ENCODE results near the gene NANS. TPM values are rescaled to one million over a fixed set of nuclear protein-coding genes. Genes with fewer than 3 reads are reported as not detected.
"Not testable (repeated sequence)": the region's sequence is repeated elsewhere in the genome, so short reads cannot be mapped to it uniquely, and the experiment has no call there.

Gene NANS
- total RNA-seq, 1 experiment from 2014 or later, result 84.9 TPM

GRCh38 chr9:98109052-98109451 lies 52.5 kb downstream of the NANS start:
- TF ChIP-seq CTCF (conservative IDR thresholded peaks at IDR 0.05) (no peak), EZH2 (IDR thresholded peaks at IDR 0.05; ENCODE audit: low read depth) (no peak)

GRCh38 chr9:98117097-98117496 lies 60.6 kb downstream of the NANS start:
- peaks cover 29% of the 10 kb centered on the region for H3K4me1 ChIP-seq (replicated peaks; ENCODE audit: insufficient read depth)
- POLR2A ChIA-PET (ENCODE audit: unreplicated experiment); H3K27ac ChIP-seq; intact Hi-C loops (cut with micrococcal nuclease; ENCODE audit: unreplicated experiment); BruUV-seq (replicated peaks); H3K79me2 ChIP-seq (ENCODE audit: low read depth); H3F3A ChIP-seq (ENCODE audit: insufficient read depth, low read depth); H3K4me3 ChIP-seq; H3K9me3 ChIP-seq (ENCODE audit: insufficient read depth, low read depth); CTCF ChIA-PET; DNase-seq; H3K9me2 ChIP-seq (ENCODE audit: insufficient read depth); H3K4me2 ChIP-seq; H2AFZ ChIP-seq; H3K27me3 ChIP-seq (ENCODE audit: insufficient read depth, low read depth); H4K20me1 ChIP-seq (ENCODE audit: insufficient read depth); H3K36me3 ChIP-seq (ENCODE audit: low read depth): not testable (repeated sequence)

More at GRCh38 chr9:98109052-98109451, 52.5 kb downstream of the NANS start:
- no peaks in the 10 kb centered on the region for H3K4me1 ChIP-seq (replicated peaks; ENCODE audit: insufficient read depth)
- H3K27ac ChIP-seq, result no peak overlapping the region
- no peak overlapping the region for H3K4me2 ChIP-seq
- no peaks in the 10 kb centered on the region for H3K27me3 ChIP-seq (ENCODE audit: insufficient read depth, low read depth)
- no peak overlapping the region for H3K4me3 ChIP-seq
- no peaks in the 10 kb centered on the region for H3K9me3 ChIP-seq (ENCODE audit: insufficient read depth, low read depth)
- no TSS peak for BruUV-seq (replicated peaks)
- ChIA-PET CTCF (interaction anchor here (0.7 kb wide), 1 partner anchor 28 kb away, joined by 3 read pairs; no protein-coding TSS in a partner anchor), POLR2A (ENCODE audit: unreplicated experiment) (interaction anchor here (0.7 kb wide), 1 partner anchor 166 kb away, joined by 3 read pairs; no protein-coding TSS in a partner anchor)
- DNase-seq, result no peak
- H3K36me3 ChIP-seq (ENCODE audit: low read depth), result no peaks in the 10 kb centered on the region; the same call in 1 of the 2 replicates
- H2AFZ ChIP-seq, result no peak overlapping the region
- H3F3A ChIP-seq (ENCODE audit: insufficient read depth, low read depth), result no peaks in the 10 kb centered on the region
- no peaks in the 10 kb centered on the region for H3K79me2 ChIP-seq (ENCODE audit: low read depth)
- H3K9me2 ChIP-seq (ENCODE audit: insufficient read depth), result no peaks in the 10 kb centered on the region
- intact Hi-C loops (cut with micrococcal nuclease; ENCODE audit: unreplicated experiment), result no loop called here
- no peaks in the 10 kb centered on the region for H4K20me1 ChIP-seq (ENCODE audit: insufficient read depth)

GRCh38 chr9:98117984-98118639 lies 61.6 kb downstream of the NANS start:
- POLR2A ChIA-PET (ENCODE audit: unreplicated experiment), result interaction anchor here (0.9 to 1.2 kb wide), 2 partner anchors 74 to 105 kb away, joined by 3 to 4 read pairs; partner anchors contain the start of gene CORO2A
- DNase-seq, result peak in 1 of 2 experiments; percentile 19
- Histone ChIP-seq H3K9me2 (ENCODE audit: insufficient read depth) (no peaks in the 10 kb centered on the region), H2AFZ (peak overlapping the region; percentile 96), H3K36me3 (ENCODE audit: low read depth) (no peaks in the 10 kb centered on the region), H3K27ac (no peak overlapping the region), H4K20me1 (ENCODE audit: insufficient read depth) (no peaks in the 10 kb centered on the region), H3K4me1 (replicated peaks; ENCODE audit: insufficient read depth) (peaks cover 29% of the 10 kb centered on the region), H3K27me3 (ENCODE audit: insufficient read depth, low read depth) (no peaks in the 10 kb centered on the region), H3F3A (ENCODE audit: insufficient read depth, low read depth) (peaks cover 5% of the 10 kb centered on the region; the same call in 1 of the 2 replicates), H3K9me3 (ENCODE audit: insufficient read depth, low read depth) (no peaks in the 10 kb centered on the region), H3K4me2 (peak overlapping the region; percentile 95), H3K79me2 (ENCODE audit: low read depth) (no peaks in the 10 kb centered on the region), H3K4me3 (peak overlapping the region; percentile 80)
- no peak for TF ChIP-seq EZH2 (IDR thresholded peaks at IDR 0.05; ENCODE audit: low read depth)
- TF ChIP-seq CTCF (conservative IDR thresholded peaks at IDR 0.05), result no peak
- TSS peak; percentile 22 for BruUV-seq (replicated peaks)
- CTCF ChIA-PET, result interaction anchor here (0.7 kb wide), 1 partner anchor 658 kb away, joined by 3 read pairs; no protein-coding TSS in a partner anchor
- intact Hi-C loops (cut with micrococcal nuclease; ENCODE audit: unreplicated experiment), result loop anchor here (2.0 kb wide), 2 partner anchors 25 to 51 kb away; no protein-coding TSS in a partner anchor
